Neuronal stem cell (in vitro differentiated cells): ENCODE results near the gene KCNS1.
"Not testable (repeated sequence)": the region's sequence is repeated elsewhere in the genome, so short reads cannot be mapped to it uniquely, and the experiment has no call there.

Source experiments
- DNase-seq: peaks from one replicate; pipeline ENCODE4 v3.0.0-alpha.2; 2013; ENCODE audit warnings: low spot score
- H2AFZ ChIP-seq: one replicate; pipeline ENCODE4 v1.6.1; 2013; ENCODE audit warnings: mild to moderate bottlenecking, low read length, inconsistent platforms
- H2AK5ac ChIP-seq: 2 replicates; pipeline ENCODE4 v1.6.1; 2013; ENCODE audit warnings: low read depth, mild to moderate bottlenecking, inconsistent platforms, low read length, moderate library complexity, mixed read lengths
- H2BK120ac ChIP-seq: 2 replicates; pipeline ENCODE4 v1.6.1; 2013; ENCODE audit warnings: low read depth, mild to moderate bottlenecking, inconsistent platforms, low read length, moderate library complexity, mixed read lengths
- H2BK12ac ChIP-seq: one replicate; pipeline ENCODE4 v1.6.1; 2013; ENCODE audit warnings: low read length, inconsistent platforms
- H2BK15ac ChIP-seq: 2 replicates; pipeline ENCODE4 v1.6.1; 2013; ENCODE audit warnings: mild to moderate bottlenecking, low read length, inconsistent platforms, mixed read lengths
- H2BK5ac ChIP-seq: one replicate; pipeline ENCODE4 v1.6.1; 2013; ENCODE audit warnings: inconsistent platforms, mild to moderate bottlenecking, low read length, moderate library complexity
- H3K14ac ChIP-seq: one replicate; pipeline ENCODE4 v1.6.1; 2013; ENCODE audit warnings: low read length, inconsistent platforms
- H3K18ac ChIP-seq: 2 replicates; pipeline ENCODE4 v1.6.1; 2013; ENCODE audit warnings: low read length, inconsistent platforms
- H3K23ac ChIP-seq: 2 replicates; pipeline ENCODE4 v1.6.1; 2013; ENCODE audit warnings: low read depth, mild to moderate bottlenecking, mixed read lengths, low read length, inconsistent platforms; ENCODE audit not compliant: poor library complexity
- H3K27ac ChIP-seq: replicated peaks from 3 replicates; pipeline ENCODE4 v1.5.1; 2013; ENCODE audit warnings: low read length, inconsistent platforms
- H3K27me3 ChIP-seq, 3 experiments: 2 replicates each; pipeline ENCODE4 v1.6.1; 2013; ENCODE audit warnings: low read length in 3 of 3, mild to moderate bottlenecking in 2 of 3, inconsistent platforms in 1 of 3, low read depth in 1 of 3, mixed read lengths in 1 of 3, moderate library complexity in 1 of 3; ENCODE audit not compliant: control insufficient read depth in 3 of 3, insufficient read depth in 3 of 3
- H3K36me3 ChIP-seq, 2 donors: replicated peaks in 1 of 2; 2 replicates each; pipeline ENCODE4 v1.6.1; 2013; ENCODE audit warnings: low read length in 2 of 2; ENCODE audit not compliant: control insufficient read depth in 2 of 2, insufficient read depth in 2 of 2
- H3K4ac ChIP-seq: 2 replicates; pipeline ENCODE4 v1.6.1; 2013; ENCODE audit warnings: inconsistent platforms, mild to moderate bottlenecking, low read length, moderate library complexity
- H3K4me1 ChIP-seq, 2 donors: 1 replicate in 1 of 2; 2 replicates in 1 of 2; pipeline ENCODE4 v1.6.1; 2013; ENCODE audit warnings: low read length in 2 of 2, low read depth in 1 of 2; ENCODE audit not compliant: control insufficient read depth in 2 of 2, insufficient read depth in 1 of 2
- H3K4me2 ChIP-seq: one replicate; pipeline ENCODE4 v1.6.1; 2013; ENCODE audit warnings: mild to moderate bottlenecking, low read length, inconsistent platforms; ENCODE audit not compliant: insufficient read depth, poor library complexity, severe bottlenecking
- H3K4me3 ChIP-seq, 2 donors: 2 replicates each; pipeline ENCODE4 v1.5.1; 2013; ENCODE audit warnings: low read length in 2 of 2, mild to moderate bottlenecking in 2 of 2, inconsistent platforms in 1 of 2, moderate library complexity in 1 of 2
- H3K79me1 ChIP-seq: one replicate; pipeline ENCODE4 v1.6.1; 2013; ENCODE audit warnings: low read depth, mild to moderate bottlenecking, inconsistent platforms, low read length, moderate library complexity
- H3K9ac ChIP-seq: one replicate; pipeline ENCODE4 v1.6.1; 2013; ENCODE audit warnings: mild to moderate bottlenecking, low read depth, low read length, inconsistent platforms; ENCODE audit not compliant: poor library complexity
- H3K9me3 ChIP-seq, 2 donors: replicated peaks in 1 of 2; 2 replicates each; pipeline versions ENCODE3 to v1.6.1; 2013; ENCODE audit warnings: low read length in 2 of 2, mild to moderate bottlenecking in 2 of 2, inconsistent platforms in 1 of 2, low read depth in 1 of 2, mixed read lengths in 1 of 2, moderate library complexity in 1 of 2; ENCODE audit not compliant: control insufficient read depth in 2 of 2, insufficient read depth in 1 of 2
- H4K8ac ChIP-seq: one replicate; pipeline ENCODE4 v1.6.1; 2013; ENCODE audit warnings: low read depth, mild to moderate bottlenecking, inconsistent platforms, low read length, moderate library complexity
- H4K91ac ChIP-seq: one replicate; pipeline ENCODE4 v1.6.1; 2013; ENCODE audit warnings: low read length, low read depth, mild to moderate bottlenecking, inconsistent platforms; ENCODE audit not compliant: poor library complexity
- WGBS, 2 donors: extraction: QIAGEN DNeasy Blood & Tissue Kit; methylation state at CpG; one replicate each; pipeline ENCODE4 v1.1.7; 2013; ENCODE audit warnings: missing lambda C conversion rate in 2 of 2, mixed read lengths in 1 of 2; ENCODE audit not compliant: insufficient read length in 2 of 2, insufficient replicate concordance in 1 of 2; ENCODE audit errors: extremely low coverage in 2 of 2; 5-methylcytosine and 5-hydroxymethylcytosine counted together

Gene KCNS1

GRCh38 chr20:45067087-45067486, 33.8 kb downstream of the KCNS1 start:
- H4K8ac ChIP-seq: no peak overlapping the region
- no peak overlapping the region for H3K4ac ChIP-seq
- no peak overlapping the region for H3K27ac ChIP-seq
- H4K91ac ChIP-seq: no peak overlapping the region
- H3K18ac ChIP-seq: no peak overlapping the region
- no peak overlapping the region for H2AFZ ChIP-seq
- no peak overlapping the region for H3K9ac ChIP-seq
- no peaks in the 10 kb centered on the region for H3K9me3 ChIP-seq
- H3K36me3 ChIP-seq: peaks cover 0 to 16% of the 10 kb centered on the region in 2 donors
- H3K4me2 ChIP-seq: no peak overlapping the region
- H2BK15ac ChIP-seq: no peak overlapping the region
- no peak overlapping the region for H2BK5ac ChIP-seq
- WGBS, 2 donors: no CpG with 5 or more reads among the region's 4 CpGs
- no peak overlapping the region for H3K14ac ChIP-seq
- H3K4me1 ChIP-seq: no peaks in the 10 kb centered on the region
- H2AK5ac ChIP-seq: no peak overlapping the region
- no peak overlapping the region for H3K4me3 ChIP-seq
- no peaks in the 10 kb centered on the region for H3K27me3 ChIP-seq
- DNase-seq: no peak
- H2BK120ac ChIP-seq: no peak overlapping the region
- H2BK12ac ChIP-seq: no peak overlapping the region
- no peak overlapping the region for H3K23ac ChIP-seq
- H3K79me1 ChIP-seq: peaks cover 2% of the 10 kb centered on the region

GRCh38 chr20:45066372-45066771, 34.6 kb downstream of the KCNS1 start:
- Histone ChIP-seq H3K14ac (no peak overlapping the region), H3K36me3 (peaks cover 0 to 16% of the 10 kb centered on the region in 2 donors), H4K8ac (no peak overlapping the region), H3K23ac (no peak overlapping the region), H3K18ac (no peak overlapping the region), H2BK12ac (no peak overlapping the region), H3K4ac (no peak overlapping the region), H2AFZ (no peak overlapping the region), H2BK5ac (no peak overlapping the region), H3K4me2 (no peak overlapping the region), H3K27me3 (no peaks in the 10 kb centered on the region), H2BK15ac (no peak overlapping the region), H3K79me1 (peaks cover 2% of the 10 kb centered on the region), H3K27ac (no peak overlapping the region), H3K4me1 (no peaks in the 10 kb centered on the region), H3K4me3 (no peak overlapping the region), H2BK120ac (no peak overlapping the region), H3K9ac (no peak overlapping the region), H4K91ac (no peak overlapping the region), H2AK5ac (no peak overlapping the region), H3K9me3 (no peaks in the 10 kb centered on the region)
- no peak for DNase-seq
- WGBS, 2 donors: no CpG with 5 or more reads among the region's 7 CpGs

GRCh38 chr20:45064812-45065211, 36.1 kb downstream of the KCNS1 start:
- no peak overlapping the region for H2AFZ ChIP-seq

GRCh38 chr20:45063107-45063506, 37.8 kb downstream of the KCNS1 start:
- not testable (repeated sequence) for H3K4me1 ChIP-seq, H3K79me1 ChIP-seq, H3K27ac ChIP-seq, H4K8ac ChIP-seq, H2AFZ ChIP-seq, H2AK5ac ChIP-seq, H3K27me3 ChIP-seq, DNase-seq, H3K18ac ChIP-seq, H3K9me3 ChIP-seq, H3K23ac ChIP-seq, H3K9ac ChIP-seq, H3K14ac ChIP-seq, H2BK120ac ChIP-seq, H3K4me2 ChIP-seq, H2BK12ac ChIP-seq, H4K91ac ChIP-seq, H3K4ac ChIP-seq, H3K4me3 ChIP-seq, H2BK15ac ChIP-seq, H2BK5ac ChIP-seq
- no CpG with 5 or more reads among the region's 2 CpGs for WGBS, 2 donors
- H3K36me3 ChIP-seq: peaks cover 0 to 12% of the 10 kb centered on the region in 2 donors

More at GRCh38 chr20:45064812-45065211, 36.1 kb downstream of the KCNS1 start:
- no peak overlapping the region for H2BK15ac ChIP-seq
- H2BK120ac ChIP-seq: no peak overlapping the region
- H3K79me1 ChIP-seq: peaks cover 2% of the 10 kb centered on the region
- H4K91ac ChIP-seq: no peak overlapping the region
- H4K8ac ChIP-seq: no peak overlapping the region
- H2BK12ac ChIP-seq: no peak overlapping the region
- DNase-seq: no peak
- H2AK5ac ChIP-seq: no peak overlapping the region
- no peak overlapping the region for H3K27ac ChIP-seq
- H3K9ac ChIP-seq: no peak overlapping the region
- no peaks in the 10 kb centered on the region for H3K4me1 ChIP-seq
- H3K18ac ChIP-seq: no peak overlapping the region
- no peak overlapping the region for H3K4me2 ChIP-seq
- no peak overlapping the region for H3K23ac ChIP-seq
- no peak overlapping the region for H3K4me3 ChIP-seq
- peaks cover 0 to 19% of the 10 kb centered on the region in 2 donors for H3K36me3 ChIP-seq
- H3K9me3 ChIP-seq: no peaks in the 10 kb centered on the region
- H3K14ac ChIP-seq: no peak overlapping the region
- H3K27me3 ChIP-seq: no peaks in the 10 kb centered on the region
- no peak overlapping the region for H3K4ac ChIP-seq
- H2BK5ac ChIP-seq: no peak overlapping the region
